CD4-positive, alpha-beta T cell (primary cell): Measurements from ENCODE around the gene FCAMR. TPM values are rescaled to one million over a fixed set of nuclear protein-coding genes. Genes with fewer than 3 reads are reported as not detected.

Experiments used
- ATAC-seq: fragments of 200-7000 bp; cut with Tn5 transposase; one replicate; pipeline ENCODE4 v1.10.0; 2022; ENCODE audit warnings: mild to moderate bottlenecking; ENCODE audit not compliant: poor library complexity
- CTCF ChIA-PET: fragments of 350-600 bp; sonication (Branson Sonifier 250); formaldehyde crosslinking; loops from one replicate; lab custom pipeline; 2021; ENCODE audit warnings: antibody characterized with exemption, inconsistent platforms; lab: Charles Lee
- POLR2A ChIA-PET: fragments of 350-600 bp; sonication (Branson Sonifier 250); formaldehyde crosslinking; loops from one replicate; lab custom pipeline; 2021; ENCODE audit warnings: antibody characterized with exemption, inconsistent platforms; lab: Charles Lee
- DNase-seq, 14 experiments: peaks; one replicate each; pipeline ENCODE4 v3.0.0-alpha.2; 2013 to 2020; ENCODE audit warnings: mixed read lengths in 2 of 14
- H3K27ac ChIP-seq, 2 donors: one replicate each; pipeline versions ENCODE4 v1.5.1 to v1.7.0; 2013; ENCODE audit warnings: low read length in 2 of 2, low read depth in 1 of 2, mild to moderate bottlenecking in 1 of 2
- H3K27me3 ChIP-seq, 2 experiments: 1 replicate in 1 of 2; 2 replicates in 1 of 2; pipeline versions ENCODE4 v1.6.1 to v1.7.0; 2013; ENCODE audit warnings: low read length in 2 of 2, control low read depth in 1 of 2, mild to moderate bottlenecking in 1 of 2, moderate library complexity in 1 of 2; ENCODE audit not compliant: insufficient read depth in 2 of 2, control insufficient read depth in 1 of 2
- H3K36me3 ChIP-seq: one replicate; pipeline ENCODE4 v1.6.1; 2013; ENCODE audit warnings: low read length, control low read depth; ENCODE audit not compliant: insufficient read depth
- H3K4me1 ChIP-seq: one replicate; pipeline ENCODE4 v1.6.1; 2013; ENCODE audit warnings: low read length, control low read depth; ENCODE audit not compliant: insufficient read depth
- H3K4me3 ChIP-seq: one replicate; pipeline ENCODE4 v1.5.1; 2013; ENCODE audit warnings: mild to moderate bottlenecking, low read length, moderate library complexity
- H3K9me3 ChIP-seq, 2 experiments: 1 replicate in 1 of 2; 2 replicates in 1 of 2; pipeline versions ENCODE4 v1.6.1 to v1.7.0; 2013; ENCODE audit warnings: low read length in 2 of 2, mild to moderate bottlenecking in 2 of 2, control low read depth in 1 of 2, moderate library complexity in 1 of 2; ENCODE audit not compliant: control insufficient read depth in 1 of 2, insufficient read depth in 1 of 2
- H3K27ac Mint-ChIP-seq: one replicate; pipeline ENCODE4 v1.8.0; 2020; ENCODE audit warnings: mixed read lengths
- H3K27me3 Mint-ChIP-seq: one replicate; pipeline ENCODE4 v1.8.0; 2021; ENCODE audit warnings: mixed read lengths
- H3K36me3 Mint-ChIP-seq: one replicate; pipeline ENCODE4 v1.8.0; 2021; ENCODE audit warnings: low read depth, mixed read lengths
- H3K4me1 Mint-ChIP-seq: one replicate; pipeline ENCODE4 v1.8.0; 2021; ENCODE audit warnings: low read depth, mixed read lengths
- H3K4me3 Mint-ChIP-seq: one replicate; pipeline ENCODE4 v1.8.0; 2020; ENCODE audit warnings: mild to moderate bottlenecking, mixed read lengths
- H3K9me3 Mint-ChIP-seq: one replicate; pipeline ENCODE4 v1.8.0; 2020; ENCODE audit warnings: mixed read lengths
- CTCF ChIP-seq: fragments of 200-600 bp; IDR thresholded peaks from one replicate; pipeline ENCODE4 v1.8.0; 2022; ENCODE audit warnings: antibody characterized with exemption, mild to moderate bottlenecking
- intact Hi-C, 2 experiments: fragments of 100-400 bp; cut with DNase I in 1 of 2; cut with micrococcal nuclease in 1 of 2; formaldehyde crosslinking; loops; one replicate each; pipeline versions ENCODE4 v1.15.1 to v1.9.0; 2023 to 2025; cut with DNase I, micrococcal nuclease
- total RNA-seq, 174 experiments: library from RNA in 2 of 174; stranded (reverse) in 2 of 174; gene quantifications; one replicate each; pipeline ENCODE4 v1.2.3 and lab custom pipeline; 2021 to 2026

The FCAMR gene
- total RNA-seq, 2 experiments from 2014 or later: not detected

GRCh38 chr1:207006914-207007313 is 36.7 kb upstream of the FCAMR start:
- Histone ChIP-seq H3K4me3 (no peak overlapping the region), H3K4me1 (no peaks in the 10 kb centered on the region), H3K27me3 (no peaks in the 10 kb centered on the region), H3K9me3 (no peaks in the 10 kb centered on the region), H3K36me3 (no peaks in the 10 kb centered on the region), H3K27ac (no peak overlapping the region)
- ATAC-seq (no peak), DNase-seq (no peak)
- Mint-ChIP-seq H3K27ac (no peak overlapping the region), H3K36me3 (no peaks in the 10 kb centered on the region), H3K27me3 (peaks cover 3% of the 10 kb centered on the region), H3K4me1 (no peaks in the 10 kb centered on the region), H3K4me3 (no peak overlapping the region), H3K9me3 (no peaks in the 10 kb centered on the region)
- intact Hi-C loops: no loop called here
- POLR2A ChIA-PET: no interaction called here
- TF ChIP-seq CTCF: no peak
- CTCF ChIA-PET: no interaction called here

- no peaks in the 10 kb centered on the region for H3K4me1 Mint-ChIP-seq
- ATAC-seq: no peak
Observed at GRCh38 chr1:207006083-207006482, 35.8 kb upstream of the FCAMR start.

GRCh38 chr1:207004931-207005830 is 34.9 kb upstream of the FCAMR start:
- no peaks in the 10 kb centered on the region for H3K36me3 ChIP-seq
- Mint-ChIP-seq H3K4me1 (no peaks in the 10 kb centered on the region), H3K27ac (no peak overlapping the region), H3K9me3 (no peaks in the 10 kb centered on the region), H3K27me3 (peaks cover 3% of the 10 kb centered on the region), H3K36me3 (no peaks in the 10 kb centered on the region), H3K4me3 (no peak overlapping the region)
- no peak overlapping the region for H3K27ac ChIP-seq
- H3K4me3 ChIP-seq: no peak overlapping the region
- TF ChIP-seq CTCF: peak; percentile 76
- no peaks in the 10 kb centered on the region for H3K27me3 ChIP-seq
- ATAC-seq (no peak), DNase-seq (peak; percentile 7 to 63 (median 20))
- H3K4me1 ChIP-seq: no peaks in the 10 kb centered on the region
- no peaks in the 10 kb centered on the region for H3K9me3 ChIP-seq
- POLR2A ChIA-PET: interaction anchor here (0.5 kb wide), 1 partner anchor 93 kb away, joined by 3 read pairs; no protein-coding TSS in a partner anchor
- intact Hi-C loops: loop anchor here in 1 of 2 experiments (2.0 kb wide), 1 partner anchor 74 kb away; no protein-coding TSS in a partner anchor
- CTCF ChIA-PET: no interaction called here

More at GRCh38 chr1:207006083-207006482, 35.8 kb upstream of the FCAMR start:
- no peaks in the 10 kb centered on the region for H3K9me3 ChIP-seq
- CTCF ChIA-PET: no interaction called here
- TF ChIP-seq CTCF: no peak
- no peaks in the 10 kb centered on the region for H3K27me3 ChIP-seq
- POLR2A ChIA-PET: no interaction called here
- no peaks in the 10 kb centered on the region for H3K36me3 Mint-ChIP-seq
- H3K4me1 ChIP-seq: no peaks in the 10 kb centered on the region
- H3K27ac ChIP-seq: no peak overlapping the region
- H3K27me3 Mint-ChIP-seq: peaks cover 3% of the 10 kb centered on the region
- intact Hi-C loops: no loop called here
- no peak overlapping the region for H3K4me3 ChIP-seq
- H3K9me3 Mint-ChIP-seq: no peaks in the 10 kb centered on the region
- no peak overlapping the region for H3K4me3 Mint-ChIP-seq
- no peaks in the 10 kb centered on the region for H3K36me3 ChIP-seq
- no peak overlapping the region for H3K27ac Mint-ChIP-seq
- no peak for DNase-seq
